Cardiac fibroblast (primary cell): ENCODE data around the gene MARCHF3.
"Not testable (repeated sequence)": the region's sequence is repeated elsewhere in the genome, so short reads cannot be mapped to it uniquely, and the experiment has no call there.

Experiments
- DNase-seq, 2 donors: peaks; one replicate each; pipeline versions ENCODE4 v3.0.0 to v3.0.0-alpha.2; 2010; ENCODE audit warnings: low read depth in 2 of 2
- H3K4me3 ChIP-seq, 2 donors: replicated peaks in 1 of 2; 1 replicate in 1 of 2; 2 replicates in 1 of 2; pipeline ENCODE4 v1.5.1; 2011; ENCODE audit warnings: low read depth in 2 of 2, low read length in 2 of 2, mild to moderate bottlenecking in 2 of 2, moderate library complexity in 1 of 2
- CTCF ChIP-seq: IDR thresholded peaks from one replicate; pipeline ENCODE4 v1.5.1; 2011; ENCODE audit warnings: low read depth, mild to moderate bottlenecking, low read length, inconsistent platforms

The MARCHF3 gene

GRCh38 chr5:126953640-126954039 lies 76.7 kb downstream of the MARCHF3 start:
- DNase-seq, result no peak
- no peak for TF ChIP-seq CTCF

GRCh38 chr5:126949475-126949874 lies 80.9 kb downstream of the MARCHF3 start:
- no peak overlapping the region for H3K4me3 ChIP-seq
- TF ChIP-seq CTCF, result no peak
- no peak for DNase-seq

More at GRCh38 chr5:126953640-126954039, 76.7 kb downstream of the MARCHF3 start:
- H3K4me3 ChIP-seq, result no peak overlapping the region

GRCh38 chr5:126948453-126948852 lies 81.9 kb downstream of the MARCHF3 start:
- DNase-seq, result no peak
- no peak for TF ChIP-seq CTCF
- no peak overlapping the region for H3K4me3 ChIP-seq

GRCh38 chr5:126948011-126948355 lies 82.4 kb downstream of the MARCHF3 start:
- no peak for TF ChIP-seq CTCF
- no peak for DNase-seq
- no peak overlapping the region for H3K4me3 ChIP-seq

GRCh38 chr5:126947146-126948010 lies 83.0 kb downstream of the MARCHF3 start:
- TF ChIP-seq CTCF, result no peak
- DNase-seq, result no peak

GRCh38 chr5:126942908-126943307 lies 87.5 kb downstream of the MARCHF3 start:
- not testable (repeated sequence) for H3K4me3 ChIP-seq, DNase-seq

More at GRCh38 chr5:126947146-126948010, 83.0 kb downstream of the MARCHF3 start:
- no peak overlapping the region for H3K4me3 ChIP-seq

GRCh38 chr5:126941403-126941802 lies 89.0 kb downstream of the MARCHF3 start:
- no peak for TF ChIP-seq CTCF
- no peak overlapping the region for H3K4me3 ChIP-seq
- no peak for DNase-seq
